Activated CD8-positive, alpha-beta T cell treated with anti-CD3 and anti-CD28 coated beads for 36 hours (primary cell): ENCODE measurements around the gene MAP3K5. TPM values are rescaled to one million over a fixed set of nuclear protein-coding genes. Genes with fewer than 3 reads are reported as not detected.

ENCODE experiments used
- ATAC-seq: fragments of 200-7000 bp; cut with Tn5 transposase; one replicate; pipeline ENCODE4 v1.10.0; 2021; ENCODE audit warnings: mild to moderate bottlenecking, moderate library complexity
- CTCF ChIA-PET: fragments of 350-600 bp; sonication (Branson Sonifier 250); formaldehyde crosslinking; loops from one replicate; lab custom pipeline; 2021; ENCODE audit warnings: antibody characterized with exemption; lab: Charles Lee
- POLR2A ChIA-PET: fragments of 350-600 bp; sonication (Branson Sonifier 250); formaldehyde crosslinking; loops from one replicate; lab custom pipeline; 2021; ENCODE audit warnings: antibody characterized with exemption; lab: Charles Lee
- DNase-seq: peaks from one replicate; pipeline ENCODE4 v3.0.0-alpha.2; 2020
- H3K27ac Mint-ChIP-seq: one replicate; pipeline ENCODE4 v1.8.0; 2021; ENCODE audit warnings: mild to moderate bottlenecking, mixed read lengths
- H3K27me3 Mint-ChIP-seq: one replicate; pipeline ENCODE4 v1.8.0; 2021; ENCODE audit warnings: mixed read lengths
- H3K36me3 Mint-ChIP-seq: one replicate; pipeline ENCODE4 v1.8.0; 2021; ENCODE audit warnings: low read depth, mixed read lengths
- H3K4me1 Mint-ChIP-seq: one replicate; pipeline ENCODE4 v1.8.0; 2021; ENCODE audit warnings: low read depth, mixed read lengths
- H3K4me3 Mint-ChIP-seq: one replicate; pipeline ENCODE4 v1.8.0; 2021; ENCODE audit warnings: mild to moderate bottlenecking, moderate library complexity, mixed read lengths
- H3K9me3 Mint-ChIP-seq: one replicate; pipeline ENCODE4 v1.8.0; 2021; ENCODE audit warnings: mixed read lengths
- CTCF ChIP-seq: fragments of 200-600 bp; IDR thresholded peaks from one replicate; pipeline ENCODE4 v1.8.0; 2022; ENCODE audit warnings: antibody characterized with exemption, mild to moderate bottlenecking
- intact Hi-C: fragments of 100-400 bp; cut with micrococcal nuclease; formaldehyde crosslinking; loops from one replicate; pipeline ENCODE4 v1.10.0; 2022
- total RNA-seq, 2 experiments: library from RNA; stranded (reverse); gene quantifications; one replicate each; pipeline ENCODE4 v1.2.3, GENCODE V29; 2021

MAP3K5 gene
- total RNA-seq, 2 experiments from 2014 or later, result 4.4 to 4.6 TPM

GRCh38 chr6:136535017-136535765, 257.1 kb downstream of the MAP3K5 start:
- peaks cover 1% of the 10 kb centered on the region for H3K9me3 Mint-ChIP-seq
- no peak overlapping the region for H3K4me3 Mint-ChIP-seq
- DNase-seq (no peak), ATAC-seq (no peak)
- no peak for TF ChIP-seq CTCF
- no peak overlapping the region for H3K27ac Mint-ChIP-seq
- ChIA-PET CTCF (no interaction called here), POLR2A (no interaction called here)
- H3K36me3 Mint-ChIP-seq, result no peaks in the 10 kb centered on the region
- H3K4me1 Mint-ChIP-seq, result no peaks in the 10 kb centered on the region
- intact Hi-C loops, result no loop called here
- H3K27me3 Mint-ChIP-seq, result peaks cover 7% of the 10 kb centered on the region

- DNase-seq (no peak), ATAC-seq (no peak)
- TF ChIP-seq CTCF, result no peak
- ChIA-PET CTCF (no interaction called here), POLR2A (no interaction called here)
- intact Hi-C loops, result no loop called here
- Mint-ChIP-seq H3K4me1 (no peaks in the 10 kb centered on the region), H3K27ac (no peak overlapping the region), H3K27me3 (peaks cover 7% of the 10 kb centered on the region), H3K4me3 (no peak overlapping the region), H3K9me3 (peaks cover 1% of the 10 kb centered on the region), H3K36me3 (no peaks in the 10 kb centered on the region)
Observed at GRCh38 chr6:136534268-136534667, 258.0 kb downstream of the MAP3K5 start.

- no peak for ATAC-seq
- CTCF ChIA-PET, result no interaction called here
Observed at GRCh38 chr6:136533487-136533886, 258.8 kb downstream of the MAP3K5 start.

GRCh38 chr6:136532030-136532429, 260.2 kb downstream of the MAP3K5 start:
- TF ChIP-seq CTCF, result no peak
- ChIA-PET CTCF (interaction anchor here (1.0 to 2.2 kb wide), 3 partner anchors 11 to 18 kb away, joined by 3 to 7 read pairs (median 6); partner anchors contain the start of gene MAP7), POLR2A (interaction anchor here (0.8 to 1.2 kb wide), 2 partner anchors 8 to 12 kb away, joined by 3 to 4 read pairs; no protein-coding TSS in a partner anchor)
- Mint-ChIP-seq H3K36me3 (no peaks in the 10 kb centered on the region), H3K4me1 (no peaks in the 10 kb centered on the region), H3K27me3 (peaks cover 11% of the 10 kb centered on the region), H3K4me3 (no peak overlapping the region), H3K9me3 (peaks cover 1% of the 10 kb centered on the region), H3K27ac (no peak overlapping the region)
- intact Hi-C loops, result no loop called here
- ATAC-seq (no peak), DNase-seq (no peak)

More at GRCh38 chr6:136533487-136533886, 258.8 kb downstream of the MAP3K5 start:
- no peak overlapping the region for H3K4me3 Mint-ChIP-seq
- peaks cover 7% of the 10 kb centered on the region for H3K27me3 Mint-ChIP-seq
- intact Hi-C loops, result no loop called here
- no peaks in the 10 kb centered on the region for H3K36me3 Mint-ChIP-seq
- POLR2A ChIA-PET, result no interaction called here
- H3K9me3 Mint-ChIP-seq, result peaks cover 1% of the 10 kb centered on the region
- no peak for TF ChIP-seq CTCF
- no peaks in the 10 kb centered on the region for H3K4me1 Mint-ChIP-seq
- no peak overlapping the region for H3K27ac Mint-ChIP-seq
- no peak for DNase-seq

- peaks cover 19% of the 10 kb centered on the region for H3K27me3 Mint-ChIP-seq
- intact Hi-C loops, result no loop called here
- DNase-seq (no peak), ATAC-seq (no peak)
- H3K36me3 Mint-ChIP-seq, result no peaks in the 10 kb centered on the region
- TF ChIP-seq CTCF, result no peak
- no peak overlapping the region for H3K27ac Mint-ChIP-seq
- POLR2A ChIA-PET, result no interaction called here
- H3K4me3 Mint-ChIP-seq, result no peak overlapping the region
- H3K4me1 Mint-ChIP-seq, result peaks cover 17% of the 10 kb centered on the region
- CTCF ChIA-PET, result no interaction called here
- no peaks in the 10 kb centered on the region for H3K9me3 Mint-ChIP-seq
Observed at GRCh38 chr6:136529710-136530109, 262.6 kb downstream of the MAP3K5 start.
